ENCODE data around the gene TSHZ3.
A peak's percentile ranks its signal among the peaks of the same experiment; 100 is the strongest.

TSHZ3 gene

GRCh38 chr19:31353833-31354232, 4.6 kb upstream of the TSHZ3 start:
- DNase-seq = no peak

- no peak for DNase-seq
Measured at GRCh38 chr19:31352782-31353651, 3.8 kb upstream of the TSHZ3 start.

GRCh38 chr19:31352296-31352781, 3.1 kb upstream of the TSHZ3 start:
- no peak for DNase-seq

GRCh38 chr19:31351855-31352195, 2.6 kb upstream of the TSHZ3 start:
- DNase-seq = no peak

- DNase-seq = no peak
Measured at GRCh38 chr19:31351056-31351854, 2.0 kb upstream of the TSHZ3 start.

- peak; percentile 56 for DNase-seq
Measured at GRCh38 chr19:31350693-31351055, 1.4 kb upstream of the TSHZ3 start.

- DNase-seq = no peak
Measured at GRCh38 chr19:31350033-31350692, 927 bp upstream of the TSHZ3 start.

GRCh38 chr19:31348481-31349159, 616 bp downstream of the TSHZ3 start:
- peak; percentile 6 for DNase-seq

- DNase-seq = peak; percentile 12
Measured at GRCh38 chr19:31347828-31348392, 1.3 kb downstream of the TSHZ3 start.

- DNase-seq = no peak
Measured at GRCh38 chr19:31347354-31347753, 1.9 kb downstream of the TSHZ3 start.

GRCh38 chr19:31346184-31347059, 2.8 kb downstream of the TSHZ3 start:
- DNase-seq = no peak

- no peak for DNase-seq
Measured at GRCh38 chr19:31344403-31344802, 4.8 kb downstream of the TSHZ3 start.

GRCh38 chr19:31342926-31343325, 6.3 kb downstream of the TSHZ3 start:
- DNase-seq = no peak

GRCh38 chr19:31340042-31341025, 8.9 kb downstream of the TSHZ3 start:
- peak; percentile 44 for DNase-seq

GRCh38 chr19:31339411-31339810, 9.8 kb downstream of the TSHZ3 start:
- peak; percentile 52 for DNase-seq

GRCh38 chr19:31338069-31338776, 11.0 kb downstream of the TSHZ3 start:
- peak; percentile 30 for DNase-seq

- no peak for DNase-seq
Measured at GRCh38 chr19:31337008-31337914, 12.0 kb downstream of the TSHZ3 start.

- DNase-seq = no peak
Measured at GRCh38 chr19:31335716-31336115, 13.5 kb downstream of the TSHZ3 start.

Measured in inflammatory macrophage treated with lipopolysaccharide for 4 hours (primary cell).